Endodermal cell (in vitro differentiated cells): Measurements from ENCODE around the gene COPRS. TPM values are rescaled to one million over a fixed set of nuclear protein-coding genes. Genes with fewer than 3 reads are reported as not detected.

Source experiments
- DNase-seq: peaks from one replicate; pipeline ENCODE4 v3.0.0-alpha.2; 2017
- H3K27ac ChIP-seq: 2 replicates; pipeline ENCODE4 v1.5.1; 2013; ENCODE audit warnings: mild to moderate bottlenecking, low read depth, low read length, moderate library complexity
- H3K27me3 ChIP-seq: 2 replicates; pipeline ENCODE4 v1.6.1; 2013; ENCODE audit warnings: mild to moderate bottlenecking, low read length, moderate library complexity; ENCODE audit not compliant: insufficient read depth, control insufficient read depth, poor library complexity, severe bottlenecking
- H3K36me3 ChIP-seq: 2 replicates; pipeline ENCODE4 v1.7.0; 2013; ENCODE audit warnings: mild to moderate bottlenecking, low read length, moderate library complexity; ENCODE audit not compliant: control insufficient read depth, insufficient read depth
- H3K4me1 ChIP-seq: one replicate; pipeline ENCODE4 v1.7.0; 2013; ENCODE audit warnings: low read length; ENCODE audit not compliant: control insufficient read depth, insufficient read depth
- H3K4me3 ChIP-seq: 2 replicates; pipeline ENCODE4 v1.5.1; 2013; ENCODE audit warnings: mild to moderate bottlenecking, low read length, moderate library complexity
- H3K9ac ChIP-seq: 2 replicates; pipeline ENCODE4 v1.6.1; 2013; ENCODE audit warnings: mild to moderate bottlenecking, low read length, moderate library complexity; ENCODE audit not compliant: poor library complexity, severe bottlenecking; ENCODE audit errors: extremely low read depth
- H3K9me3 ChIP-seq: 2 replicates; pipeline ENCODE4 v1.6.1; 2013; ENCODE audit warnings: mild to moderate bottlenecking, low read length, moderate library complexity; ENCODE audit not compliant: control insufficient read depth
- H3K27ac Mint-ChIP-seq: 2 replicates; pipeline ENCODE4 v1.8.0; 2020; ENCODE audit warnings: mixed read lengths
- H3K27me3 Mint-ChIP-seq: 2 replicates; pipeline ENCODE4 v1.8.0; 2021; ENCODE audit warnings: mild to moderate bottlenecking, mixed read lengths; ENCODE audit not compliant: insufficient read depth
- H3K36me3 Mint-ChIP-seq: 2 replicates; pipeline ENCODE4 v1.8.0; 2020; ENCODE audit warnings: low read depth, mixed read lengths
- H3K4me1 Mint-ChIP-seq: 2 replicates; pipeline ENCODE4 v1.8.0; 2020; ENCODE audit warnings: mixed read lengths
- H3K4me3 Mint-ChIP-seq: 2 replicates; pipeline ENCODE4 v1.8.0; 2020; ENCODE audit warnings: mild to moderate bottlenecking, moderate library complexity, mixed read lengths
- H3K9me3 Mint-ChIP-seq: 2 replicates; pipeline ENCODE4 v1.8.0; 2020; ENCODE audit warnings: mild to moderate bottlenecking, mixed read lengths
- CTCF ChIP-seq: fragments of 200-600 bp; sonication (generic); conservative IDR thresholded peaks from 2 replicates; pipeline ENCODE4 v1.5.0; 2021; ENCODE audit warnings: antibody characterized with exemption, mild to moderate bottlenecking
- WGBS, 2 experiments: methylation state at CpG; one replicate each; pipeline versions ENCODE4 v1.1.5 to v1.1.7; 2013; ENCODE audit warnings: missing lambda C conversion rate in 2 of 2, mixed read lengths in 1 of 2; ENCODE audit not compliant: insufficient coverage in 1 of 2, insufficient read length in 1 of 2; 5-methylcytosine and 5-hydroxymethylcytosine counted together
- total RNA-seq, 2 donors: library from RNA; stranded (reverse); fragmentation: NEBNext Ultra II Directional in 1 of 2; extraction: Animal tissue kit (Norgen Biotek cat#: 25700) in 1 of 2; gene quantifications; 2 replicates in 1 of 2; 3 replicates in 1 of 2; pipeline ENCODE4 v1.2.1, GENCODE V29; 2021

COPRS gene
- total RNA-seq, 2 donors from 2014 or later = 44.3 to 51.7 TPM

GRCh38 chr17:31802502-31802901 lies 56.5 kb downstream of the COPRS start:
- no peak for DNase-seq
- Mint-ChIP-seq H3K9me3 (peaks cover 9% of the 10 kb centered on the region), H3K27ac (no peak overlapping the region), H3K27me3 (no peaks in the 10 kb centered on the region), H3K36me3 (no peaks in the 10 kb centered on the region), H3K4me1 (peaks cover 8% of the 10 kb centered on the region), H3K4me3 (no peak overlapping the region)
- WGBS, 2 experiments = 87 to 88% methylated on average over 1 to 2 of the region's 2 CpGs
- Histone ChIP-seq H3K27ac (no peak overlapping the region), H3K4me3 (no peak overlapping the region), H3K27me3 (no peaks in the 10 kb centered on the region), H3K36me3 (no peaks in the 10 kb centered on the region), H3K9ac (no peak overlapping the region), H3K9me3 (no peaks in the 10 kb centered on the region), H3K4me1 (no peaks in the 10 kb centered on the region)
- TF ChIP-seq CTCF = no peak

Other genes starting within 250 kb of the COPRS start
- 100 to 1,000 TPM in 1 of 2 donors, 10 to 100 TPM in 1; 85.3 to 100 TPM for gene UTP6, start 42.5 kb upstream of the COPRS start, total RNA-seq
- gene SUZ12, start 77.8 kb upstream of the COPRS start, total RNA-seq = 10 to 100 TPM; 32.6 to 41.7 TPM
- gene LRRC37B, start 148.1 kb upstream of the COPRS start, total RNA-seq = 10 to 100 TPM; 22.7 to 28.7 TPM